Large intestine (tissue), 3 donors: Measurements from ENCODE around the gene ASMTL. TPM values are rescaled to one million over a fixed set of nuclear protein-coding genes. Genes with fewer than 3 reads are reported as not detected.

Experiments used
- DNase-seq, 2 donors: peaks; one replicate each; pipeline versions ENCODE4 v3.0.0 to v3.0.0-alpha.2; 2013
- H3K27ac ChIP-seq: one replicate; pipeline ENCODE4 v1.5.1; 2013; ENCODE audit warnings: low read length
- H3K27me3 ChIP-seq: 2 replicates; pipeline ENCODE4 v1.6.1; 2013; ENCODE audit warnings: low read length; ENCODE audit not compliant: control insufficient read depth, insufficient read depth
- H3K36me3 ChIP-seq: 2 replicates; pipeline ENCODE4 v1.6.1; 2013; ENCODE audit warnings: low read length; ENCODE audit not compliant: control insufficient read depth, insufficient read depth
- H3K4me1 ChIP-seq: one replicate; pipeline ENCODE4 v1.6.1; 2013; ENCODE audit warnings: low read length; ENCODE audit not compliant: control insufficient read depth, insufficient read depth
- H3K4me3 ChIP-seq: one replicate; pipeline ENCODE4 v1.5.1; 2013; ENCODE audit warnings: low read length
- H3K9me3 ChIP-seq: one replicate; pipeline ENCODE4 v1.6.1; 2013; ENCODE audit warnings: mild to moderate bottlenecking, low read depth, low read length, moderate library complexity; ENCODE audit not compliant: control insufficient read depth
- WGBS: methylation state at CpG from one replicate; pipeline ENCODE4 v1.1.5; 2013; ENCODE audit warnings: low lambda C conversion rate; ENCODE audit not compliant: insufficient coverage; 5-methylcytosine and 5-hydroxymethylcytosine counted together
- polyA plus RNA-seq: library from polyadenylated mRNA; unstranded; fragments of 120-200 nt; gene quantifications from one replicate; pipeline ENCODE4 v1.2.1, GENCODE V29; 2013

ASMTL gene
- polyA plus RNA-seq, 1 donor, result 25.9 TPM

GRCh38 chrX:1468250-1468772, 15.6 kb upstream of the ASMTL start:
- no CpG with 5 or more reads among the region's 20 CpGs for WGBS
- H3K4me1 ChIP-seq, result no peaks in the 10 kb centered on the region

GRCh38 chrX:1466971-1467561, 14.4 kb upstream of the ASMTL start:
- Histone ChIP-seq H3K9me3 (peaks cover 3% of the 10 kb centered on the region), H3K27ac (no peak overlapping the region), H3K27me3 (peaks cover 22% of the 10 kb centered on the region), H3K4me1 (no peaks in the 10 kb centered on the region), H3K36me3 (no peaks in the 10 kb centered on the region), H3K4me3 (no peak overlapping the region)
- WGBS, result no CpG with 5 or more reads among the region's 20 CpGs
- DNase-seq, result no peak

More at GRCh38 chrX:1468250-1468772, 15.6 kb upstream of the ASMTL start:
- Histone ChIP-seq H3K27ac (no peak overlapping the region), H3K36me3 (no peaks in the 10 kb centered on the region), H3K4me3 (no peak overlapping the region), H3K9me3 (peaks cover 6% of the 10 kb centered on the region), H3K27me3 (peaks cover 22% of the 10 kb centered on the region)
- no peak for DNase-seq

GRCh38 chrX:1466232-1466661, 13.5 kb upstream of the ASMTL start:
- WGBS, result no CpG with 5 or more reads among the region's 36 CpGs
- Histone ChIP-seq H3K27me3 (peaks cover 22% of the 10 kb centered on the region), H3K4me3 (no peak overlapping the region), H3K9me3 (peaks cover 3% of the 10 kb centered on the region), H3K4me1 (no peaks in the 10 kb centered on the region), H3K36me3 (no peaks in the 10 kb centered on the region), H3K27ac (no peak overlapping the region)
- DNase-seq, result no peak

- H3K4me3 ChIP-seq, result no peak overlapping the region
- no CpG with 5 or more reads among the region's 75 CpGs for WGBS
- peaks cover 22% of the 10 kb centered on the region for H3K27me3 ChIP-seq
- H3K9me3 ChIP-seq, result peaks cover 3% of the 10 kb centered on the region
- peak in 1 of 2 donors; percentile 29 for DNase-seq
- H3K36me3 ChIP-seq, result no peaks in the 10 kb centered on the region
- H3K4me1 ChIP-seq, result no peaks in the 10 kb centered on the region
- no peak overlapping the region for H3K27ac ChIP-seq
These were observed 12.8 kb upstream of the ASMTL start for GRCh38 chrX:1465286-1466231.

GRCh38 chrX:1464971-1465285, 12.2 kb upstream of the ASMTL start:
- no peak for DNase-seq
- no peak overlapping the region for H3K4me3 ChIP-seq
- WGBS, result 100% methylated on average over 1 of the region's 12 CpGs
- H3K9me3 ChIP-seq, result peaks cover 3% of the 10 kb centered on the region
- no peak overlapping the region for H3K27ac ChIP-seq
- peaks cover 22% of the 10 kb centered on the region for H3K27me3 ChIP-seq
- no peaks in the 10 kb centered on the region for H3K36me3 ChIP-seq
- no peaks in the 10 kb centered on the region for H3K4me1 ChIP-seq

GRCh38 chrX:1464041-1464970, 11.6 kb upstream of the ASMTL start:
- no peak for DNase-seq
- Histone ChIP-seq H3K36me3 (no peaks in the 10 kb centered on the region), H3K27ac (no peak overlapping the region), H3K27me3 (peaks cover 22% of the 10 kb centered on the region), H3K4me1 (no peaks in the 10 kb centered on the region), H3K4me3 (no peak overlapping the region), H3K9me3 (peaks cover 3% of the 10 kb centered on the region)
- 74% methylated on average over 2 of the region's 24 CpGs for WGBS

GRCh38 chrX:1463581-1463980, 10.9 kb upstream of the ASMTL start:
- no peak for DNase-seq
- Histone ChIP-seq H3K27me3 (peaks cover 22% of the 10 kb centered on the region), H3K36me3 (no peaks in the 10 kb centered on the region), H3K9me3 (peaks cover 3% of the 10 kb centered on the region), H3K4me3 (no peak overlapping the region), H3K4me1 (no peaks in the 10 kb centered on the region), H3K27ac (no peak overlapping the region)
- 80% methylated on average over 1 of the region's 5 CpGs for WGBS

GRCh38 chrX:1462596-1463251, 10.0 kb upstream of the ASMTL start:
- peaks cover 3% of the 10 kb centered on the region for H3K9me3 ChIP-seq
- no CpG with 5 or more reads among the region's 19 CpGs for WGBS
- H3K27me3 ChIP-seq, result peaks cover 22% of the 10 kb centered on the region
- H3K4me1 ChIP-seq, result no peaks in the 10 kb centered on the region
- no peak overlapping the region for H3K27ac ChIP-seq
- H3K4me3 ChIP-seq, result no peak overlapping the region
- H3K36me3 ChIP-seq, result no peaks in the 10 kb centered on the region
- DNase-seq, result peak in 1 of 2 donors; percentile 30

- H3K27me3 ChIP-seq, result peaks cover 22% of the 10 kb centered on the region
- H3K4me3 ChIP-seq, result no peak overlapping the region
- no peak overlapping the region for H3K27ac ChIP-seq
- no peaks in the 10 kb centered on the region for H3K4me1 ChIP-seq
- no peaks in the 10 kb centered on the region for H3K36me3 ChIP-seq
- DNase-seq, result no peak
- H3K9me3 ChIP-seq, result peaks cover 3% of the 10 kb centered on the region
These were observed 9.4 kb upstream of the ASMTL start for GRCh38 chrX:1462110-1462509.

GRCh38 chrX:1455948-1456280, 3.2 kb upstream of the ASMTL start:
- no peak overlapping the region for H3K4me3 ChIP-seq
- no CpG with 5 or more reads among the region's 3 CpGs for WGBS
- peaks cover 5% of the 10 kb centered on the region for H3K4me1 ChIP-seq
- no peak overlapping the region for H3K27ac ChIP-seq
- H3K36me3 ChIP-seq, result no peaks in the 10 kb centered on the region
- no peak for DNase-seq
- H3K27me3 ChIP-seq, result no peaks in the 10 kb centered on the region
- no peaks in the 10 kb centered on the region for H3K9me3 ChIP-seq
